GM12801 (cell line): ENCODE results near the gene ESRRB.

ENCODE experiments used
- TF ChIP-seq, protein P1 (sequence below): IDR thresholded peaks from one replicate; pipeline ENCODE4 v1.5.1; 2011; ENCODE audit warnings: control low read depth; ENCODE audit not compliant: insufficient read length; ENCODE audit errors: extremely low read depth

ESRRB gene

DNA sequence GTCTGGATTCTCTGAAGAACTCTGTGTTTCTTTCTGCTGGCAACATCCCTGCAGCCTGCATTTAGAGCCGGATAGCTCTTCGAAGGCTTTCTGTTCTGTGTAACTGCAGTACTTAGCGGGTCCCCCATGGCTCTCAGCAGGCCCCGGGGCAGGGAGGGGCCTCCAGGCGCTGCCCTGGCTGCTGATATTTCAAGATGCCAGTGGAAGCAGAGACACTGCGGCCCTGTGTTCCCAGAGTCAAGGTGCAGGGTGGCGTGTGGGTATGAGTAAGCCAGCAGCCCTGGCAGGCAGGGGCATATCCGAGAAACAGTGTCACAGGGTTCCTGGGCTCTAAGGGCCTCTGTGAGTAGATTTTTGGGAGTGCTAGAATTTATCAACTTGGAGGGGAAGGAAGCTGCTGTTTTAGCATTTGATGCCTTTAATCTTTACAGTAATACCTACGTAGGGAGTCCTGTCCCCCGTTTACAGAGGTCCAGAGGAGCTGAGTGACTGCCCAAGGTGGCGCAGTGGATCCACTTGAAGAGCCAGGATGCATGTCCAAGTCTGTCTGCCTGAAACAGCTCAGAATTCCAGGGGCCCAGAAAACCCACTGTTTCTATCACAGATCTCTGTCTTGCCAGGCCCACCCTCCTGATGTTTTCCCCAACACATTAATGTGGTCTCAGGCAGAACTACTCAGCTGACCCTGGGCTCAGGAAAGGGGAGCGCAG, 16.2 kb downstream of the ESRRB start:
- TF ChIP-seq, protein P1, sequence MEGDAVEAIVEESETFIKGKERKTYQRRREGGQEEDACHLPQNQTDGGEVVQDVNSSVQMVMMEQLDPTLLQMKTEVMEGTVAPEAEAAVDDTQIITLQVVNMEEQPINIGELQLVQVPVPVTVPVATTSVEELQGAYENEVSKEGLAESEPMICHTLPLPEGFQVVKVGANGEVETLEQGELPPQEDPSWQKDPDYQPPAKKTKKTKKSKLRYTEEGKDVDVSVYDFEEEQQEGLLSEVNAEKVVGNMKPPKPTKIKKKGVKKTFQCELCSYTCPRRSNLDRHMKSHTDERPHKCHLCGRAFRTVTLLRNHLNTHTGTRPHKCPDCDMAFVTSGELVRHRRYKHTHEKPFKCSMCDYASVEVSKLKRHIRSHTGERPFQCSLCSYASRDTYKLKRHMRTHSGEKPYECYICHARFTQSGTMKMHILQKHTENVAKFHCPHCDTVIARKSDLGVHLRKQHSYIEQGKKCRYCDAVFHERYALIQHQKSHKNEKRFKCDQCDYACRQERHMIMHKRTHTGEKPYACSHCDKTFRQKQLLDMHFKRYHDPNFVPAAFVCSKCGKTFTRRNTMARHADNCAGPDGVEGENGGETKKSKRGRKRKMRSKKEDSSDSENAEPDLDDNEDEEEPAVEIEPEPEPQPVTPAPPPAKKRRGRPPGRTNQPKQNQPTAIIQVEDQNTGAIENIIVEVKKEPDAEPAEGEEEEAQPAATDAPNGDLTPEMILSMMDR = no peak

DNA sequence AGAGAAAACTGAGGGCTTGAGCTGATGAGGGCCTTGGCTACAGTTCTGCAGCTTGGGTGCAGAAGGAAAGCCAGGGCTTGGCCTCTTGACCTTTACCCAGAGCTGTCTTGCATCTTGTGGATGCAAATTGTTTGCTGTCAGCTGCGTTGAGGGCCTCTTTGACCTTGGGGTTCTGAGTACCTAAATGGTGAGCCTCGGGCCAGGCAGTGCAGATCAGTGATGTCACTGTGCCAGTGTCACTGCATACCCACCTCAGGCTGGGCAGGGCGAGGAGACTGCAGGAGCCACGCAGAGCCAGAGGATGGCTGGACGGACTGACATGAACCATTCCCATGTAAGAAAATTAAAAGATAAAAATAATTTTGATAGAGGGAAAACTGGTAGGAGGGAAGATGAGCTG, 18.6 kb downstream of the ESRRB start:
- TF ChIP-seq, protein P1 = no peak

DNA sequence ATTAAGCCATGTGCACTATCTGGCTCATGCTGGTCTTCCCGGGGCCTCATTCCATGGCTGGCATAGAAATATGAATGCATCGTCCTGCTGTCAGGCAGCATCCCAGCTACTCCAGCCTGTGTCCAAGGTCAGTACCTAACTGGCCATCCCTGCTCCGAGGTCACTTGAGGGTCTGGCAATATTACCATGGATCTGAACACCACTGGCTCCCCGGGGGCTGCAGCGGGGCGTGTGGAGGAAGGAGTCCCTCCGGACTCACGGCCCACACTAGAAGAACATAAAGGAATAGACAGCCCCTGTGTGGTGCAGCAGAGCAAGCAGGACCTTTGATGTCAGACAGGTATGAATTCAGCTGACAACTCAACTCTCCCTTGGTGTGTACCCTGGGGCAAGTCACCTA, 19.2 kb downstream of the ESRRB start:
- TF ChIP-seq, protein P1 = no peak

DNA sequence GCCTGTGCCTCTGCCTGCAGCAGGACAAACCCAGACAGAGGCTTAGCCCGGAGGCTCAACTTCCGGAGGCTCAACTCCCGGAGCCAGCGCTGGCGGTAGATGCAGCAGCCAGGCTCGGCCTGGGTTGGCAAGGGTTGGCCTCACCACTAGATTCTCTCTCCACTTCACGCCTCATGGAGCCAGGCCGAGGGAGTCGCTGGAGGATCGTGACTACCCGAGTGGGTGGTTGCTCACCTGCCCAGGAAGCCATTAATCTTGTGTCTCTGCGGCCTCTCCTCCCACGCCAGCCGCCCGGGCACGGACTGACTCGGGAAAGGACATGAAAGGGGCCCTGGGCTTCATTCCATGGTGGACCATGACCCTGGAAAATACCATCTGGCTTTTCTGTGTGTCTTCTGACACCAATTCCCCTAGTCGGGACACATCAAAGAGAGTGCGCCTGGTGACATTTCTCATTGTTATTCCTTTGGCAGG, 20.8 kb downstream of the ESRRB start:
- TF ChIP-seq, protein P1 = no peak

DNA sequence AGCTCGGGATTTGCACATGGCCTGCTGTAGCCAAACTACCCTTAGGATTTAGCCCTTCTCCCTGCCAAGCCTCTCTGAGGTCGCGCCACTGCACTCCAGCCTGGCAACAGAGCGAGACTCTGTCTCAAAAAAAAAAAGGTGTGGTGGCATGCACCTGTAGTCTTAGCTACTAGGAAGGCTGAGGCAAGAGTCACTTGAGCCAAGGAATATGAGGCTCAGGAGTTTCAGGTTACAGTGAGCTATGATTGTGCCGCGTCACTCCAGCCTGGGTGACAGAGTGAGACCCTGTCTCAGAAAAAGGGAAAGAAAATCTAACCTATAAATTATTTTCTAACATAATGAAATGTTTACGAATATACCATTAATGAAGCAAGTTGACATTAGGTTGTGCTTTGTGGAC, 29.7 kb downstream of the ESRRB start:
- TF ChIP-seq, protein P1 = no peak

DNA sequence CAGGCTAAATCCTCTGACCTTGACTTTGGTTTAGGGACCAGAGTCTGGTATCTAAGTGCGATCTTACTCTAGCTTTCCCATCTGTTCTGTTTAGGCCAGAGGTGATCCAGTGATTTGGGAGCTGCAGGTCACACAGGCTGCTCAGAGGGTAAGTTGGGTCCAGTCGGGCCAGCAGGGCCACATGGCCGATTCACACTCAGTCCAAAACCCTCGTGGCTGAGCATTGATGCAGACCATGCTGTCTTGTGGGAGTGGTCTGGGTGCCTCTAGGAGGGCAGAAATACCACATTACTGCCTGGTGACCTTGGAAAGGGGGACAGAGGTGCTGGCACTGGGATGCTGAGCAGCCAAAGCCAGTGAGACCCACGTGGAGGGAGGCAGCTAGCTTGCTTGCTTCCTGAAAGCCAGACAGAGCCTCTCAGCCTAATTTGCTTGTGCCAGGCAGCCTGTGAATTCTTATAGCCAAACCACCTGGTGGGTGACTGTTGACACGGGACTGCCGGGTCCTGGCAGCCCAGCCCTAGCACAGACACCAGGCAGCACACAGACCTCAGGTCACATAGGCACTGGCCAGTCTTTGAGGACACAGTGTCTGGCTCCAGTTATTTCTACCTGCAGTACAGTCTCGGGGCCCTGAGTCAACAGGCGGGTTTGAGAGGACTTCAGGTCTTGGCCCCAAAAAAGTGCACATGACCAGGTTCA, 31.7 kb downstream of the ESRRB start:
- TF ChIP-seq, protein P1 = no peak

DNA sequence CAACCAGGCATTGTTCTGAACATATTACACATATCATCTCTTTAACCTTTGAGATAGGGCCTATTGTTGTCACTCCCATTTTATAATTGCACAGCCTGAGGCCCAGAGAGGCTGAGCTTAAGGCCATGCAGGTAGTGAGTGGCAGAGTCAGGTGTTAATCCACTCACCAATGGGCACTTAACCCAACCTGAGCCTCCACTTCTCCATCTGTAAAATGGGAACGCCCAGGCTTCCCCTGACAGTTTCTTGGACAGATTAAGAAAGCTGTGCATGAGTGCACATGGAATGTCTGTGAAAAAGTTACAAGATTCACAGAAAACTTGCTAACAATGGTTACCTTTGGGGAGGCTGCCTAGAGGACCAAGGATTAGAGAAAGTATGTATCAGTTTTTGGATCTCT, 32.9 kb downstream of the ESRRB start:
- TF ChIP-seq, protein P1 = no peak
